ENCODE measurements around the gene PCDH9.

- no peak for TF ChIP-seq CTCF (conservative IDR thresholded peaks at IDR 0.05; ENCODE audit: low read depth, low read length)
- no peak for TF ChIP-seq ELK1 (IDR thresholded peaks at IDR 0.05; ENCODE audit: borderline replicate concordance, low read depth, low read length)
- TF ChIP-seq MAZ (IDR thresholded peaks at IDR 0.05; ENCODE audit: borderline replicate concordance, low read depth, low read length), result no peak
Observed at GRCh38 chr13:67139551-67139950, 90.6 kb downstream of the PCDH9 start.

Data from IMR-90 (cell line).